ENCODE data around the gene NUP62. TPM values are rescaled to one million over a fixed set of nuclear protein-coding genes. Genes with fewer than 3 reads are reported as not detected.

The NUP62 gene
- total RNA-seq, 1 donor from 2014 or later: 18.1 TPM

DNA sequence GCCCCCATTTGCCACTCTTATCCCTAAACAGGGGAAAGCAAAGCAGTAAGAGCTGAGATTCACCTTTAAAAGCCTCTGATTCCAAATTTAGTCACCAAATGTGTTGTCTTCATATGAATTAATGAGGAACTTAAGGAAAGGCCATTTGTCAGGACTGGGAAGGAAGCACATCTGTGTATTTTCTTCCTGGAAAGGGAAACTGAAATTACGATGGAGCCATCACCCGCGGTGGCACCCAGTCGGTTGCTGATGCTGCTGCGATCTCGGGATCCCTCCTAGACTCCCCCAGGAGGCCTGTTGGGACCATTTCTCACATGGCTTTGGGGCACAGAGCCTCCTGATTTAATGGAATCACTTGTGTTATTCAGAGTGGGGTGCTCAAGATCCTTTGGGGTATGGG is 25.2 kb downstream of the NUP62 start:
- no peak for DNase-seq (ENCODE audit: low read depth in 2 of 2)

DNA sequence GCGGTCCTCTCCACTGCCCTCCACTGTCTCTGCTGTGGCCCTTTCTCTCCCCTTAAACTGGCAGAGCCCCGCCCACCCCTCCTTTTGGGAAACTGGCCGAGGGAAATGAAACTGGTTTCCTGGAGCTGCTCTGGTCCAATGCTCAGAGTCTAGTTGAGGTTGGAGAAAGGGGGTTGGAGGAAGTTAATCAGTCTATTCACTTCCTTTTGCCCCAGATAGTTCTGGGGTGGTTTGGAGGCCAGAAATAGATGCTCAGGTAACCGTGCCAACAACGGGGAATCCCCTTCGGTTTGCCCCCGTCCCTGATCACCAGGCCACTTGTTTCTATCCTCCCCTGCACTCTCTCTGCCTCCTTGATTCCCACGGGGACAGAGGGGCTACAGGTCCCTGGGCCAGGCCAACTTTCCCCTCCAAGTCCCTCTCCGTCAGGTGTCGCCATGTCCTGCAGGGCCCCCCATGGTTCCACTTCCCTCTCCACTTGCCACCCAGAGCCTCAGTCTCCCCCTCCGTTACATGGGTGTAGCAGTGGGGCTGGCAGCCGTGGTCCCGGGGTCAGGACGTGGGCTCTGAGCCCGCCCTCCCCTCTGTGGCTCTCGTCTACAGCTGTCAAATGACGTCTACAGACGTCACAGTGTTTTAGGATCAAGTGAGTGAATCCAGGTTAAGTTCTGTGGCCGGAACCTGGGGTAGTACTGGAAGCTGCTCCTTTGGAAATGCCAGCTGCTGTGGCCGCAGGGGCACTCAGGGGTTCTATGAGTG is 32.3 kb downstream of the NUP62 start, which contains the start of gene IL4I1:
TSS of gene IL4I1 (minus strand) at position 25 of the 759 bp plus-strand sequence. CDS start 727 bp downstream, outside the sequence.
- DNase-seq (ENCODE audit: low read depth in 2 of 2): peak; percentile 41 to 86

DNA sequence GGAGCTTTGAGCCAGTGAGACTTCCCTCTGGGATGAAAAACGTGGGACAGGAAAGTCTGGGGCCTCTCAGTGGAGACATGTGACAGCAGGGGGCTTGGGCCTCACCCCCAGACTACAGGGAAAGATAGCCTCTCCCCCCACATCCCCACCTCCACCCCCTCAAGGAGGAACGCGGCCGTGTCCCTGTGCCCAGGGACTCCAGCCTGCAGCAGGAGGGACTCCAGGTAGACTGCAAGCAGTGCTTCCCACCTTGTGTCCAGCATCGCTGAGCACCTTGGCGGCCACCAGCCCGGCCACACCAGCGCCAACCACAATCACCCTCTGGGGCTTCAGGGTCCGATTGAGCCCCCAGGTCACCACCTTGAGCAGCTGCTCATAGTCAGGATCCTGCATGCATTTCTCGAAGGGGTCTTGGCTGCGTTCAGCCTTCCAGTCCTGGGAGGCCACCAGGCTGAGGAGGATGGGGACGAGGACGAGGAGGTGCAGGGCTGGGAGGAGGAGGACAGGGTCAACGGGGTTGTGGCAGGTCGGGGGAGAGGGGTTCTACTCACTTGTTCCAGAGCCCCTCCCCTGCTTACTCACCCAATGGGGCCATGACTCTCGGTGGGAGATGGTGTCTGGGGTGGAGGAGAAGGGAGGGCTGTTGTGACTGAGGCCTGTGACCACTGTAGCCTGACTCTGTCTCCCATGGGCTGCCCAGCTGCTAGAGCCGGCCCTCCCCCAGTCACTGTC is 33.6 kb downstream of the NUP62 start:
- no peak for DNase-seq (ENCODE audit: low read depth in 2 of 2)

DNA sequence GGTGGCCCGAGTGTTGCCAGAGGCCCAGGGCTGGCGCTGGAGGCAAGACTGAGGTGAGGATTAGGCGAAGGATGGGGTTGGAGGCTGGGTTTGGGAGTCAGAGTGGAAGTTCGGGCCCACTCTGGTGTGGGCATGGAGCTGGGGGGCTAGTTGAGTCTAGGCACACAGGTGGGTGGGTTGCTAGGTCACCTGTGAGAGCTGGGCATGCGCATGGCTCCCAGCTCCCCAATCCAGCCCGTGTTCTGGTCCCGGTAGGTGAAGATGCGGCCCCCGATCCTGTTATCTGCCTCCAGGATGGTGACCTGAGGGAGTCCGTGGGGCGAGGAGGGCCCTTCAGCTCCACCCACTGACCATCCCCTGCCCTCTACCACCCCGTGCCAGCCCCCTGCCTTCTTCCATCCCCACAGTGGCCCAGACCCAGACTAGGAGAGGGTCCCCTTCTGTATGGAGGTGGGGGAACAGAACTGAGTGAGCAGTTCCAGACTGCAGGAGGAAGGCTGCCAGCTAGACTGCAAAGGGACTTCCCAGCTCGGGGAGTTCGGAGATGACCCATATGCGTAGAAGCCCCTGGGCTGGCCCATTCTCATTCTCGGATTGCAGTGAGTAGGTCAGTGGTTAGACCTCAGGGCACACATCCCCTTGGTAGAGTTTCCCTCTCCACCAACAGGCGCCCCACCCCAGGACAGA is 34.3 kb downstream of the NUP62 start:
- DNase-seq (ENCODE audit: low read depth in 2 of 2): no peak

DNA sequence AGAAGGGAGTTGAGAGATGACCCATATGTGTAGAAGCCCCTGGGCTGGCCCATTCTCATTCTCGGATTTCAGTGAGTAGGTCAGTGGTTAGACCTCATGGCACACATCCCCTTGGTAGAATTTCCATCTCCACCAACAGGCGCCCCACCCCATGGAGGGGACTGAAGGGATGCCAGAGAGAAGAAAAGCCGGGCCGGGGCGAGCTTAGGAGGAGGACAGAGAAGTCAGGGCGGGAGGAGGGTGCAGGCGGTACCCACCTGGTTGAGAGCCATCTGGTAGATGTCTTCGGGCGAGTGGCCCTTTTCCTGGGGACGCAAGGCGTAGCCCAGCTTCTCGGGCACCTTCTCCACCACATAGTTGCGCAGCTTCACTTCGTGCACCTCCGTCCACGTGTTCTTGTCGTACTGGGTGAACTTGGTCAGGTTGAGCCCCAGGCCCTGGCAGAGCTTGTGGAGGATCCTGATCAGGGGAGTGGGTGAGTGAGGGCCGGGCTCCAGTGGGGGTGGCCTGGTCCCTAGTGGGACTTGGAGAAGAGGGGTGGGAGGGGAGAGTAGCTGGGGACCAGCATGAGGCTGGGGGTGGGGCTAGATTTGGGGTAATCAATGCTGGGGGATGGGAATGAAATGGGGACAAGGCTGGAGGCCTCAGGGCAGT is 35.2 kb downstream of the NUP62 start:
- DNase-seq (ENCODE audit: low read depth in 2 of 2): no peak

DNA sequence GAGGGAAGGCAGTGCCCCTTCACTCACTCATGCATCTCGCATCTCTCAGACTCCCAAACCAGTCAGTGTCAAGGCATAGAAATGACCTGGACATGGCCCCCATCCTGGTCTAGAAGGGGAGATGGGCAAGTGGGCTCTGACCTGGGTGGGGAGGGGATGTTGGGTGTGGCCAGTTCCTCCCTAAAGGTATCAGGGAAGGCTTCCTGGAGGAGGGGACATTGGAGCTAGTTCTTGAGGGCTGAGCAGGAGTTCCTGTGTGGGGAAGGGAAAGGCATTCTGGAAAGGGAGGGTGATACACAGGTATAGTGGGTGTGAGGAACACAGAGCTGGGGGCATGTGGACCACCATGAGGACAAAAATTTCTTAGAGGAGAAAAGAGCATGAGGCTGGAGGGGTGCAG is 36.6 kb downstream of the NUP62 start:
- no peak for DNase-seq (ENCODE audit: low read depth in 2 of 2)

DNA sequence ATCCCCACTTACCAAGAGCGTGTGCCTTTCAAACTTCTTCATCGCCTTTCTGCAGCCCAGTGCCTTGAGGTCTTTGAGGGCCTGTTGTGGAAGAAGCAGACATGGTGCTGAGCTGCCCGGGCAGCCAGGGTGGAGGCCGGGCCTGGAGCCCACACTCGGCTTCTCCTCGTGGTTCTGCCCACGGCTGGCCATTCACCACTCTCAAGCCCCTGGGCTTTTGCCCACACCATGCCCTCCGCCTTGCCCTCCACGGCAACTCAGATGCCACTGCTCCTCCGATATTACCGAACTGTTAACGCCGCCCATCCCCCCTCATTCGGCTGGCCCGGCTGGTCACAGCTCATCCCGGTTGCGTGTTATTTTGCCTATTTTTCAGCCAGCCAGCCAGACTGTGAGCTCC is 37.9 kb downstream of the NUP62 start:
- DNase-seq (ENCODE audit: low read depth in 2 of 2): no peak

DNA sequence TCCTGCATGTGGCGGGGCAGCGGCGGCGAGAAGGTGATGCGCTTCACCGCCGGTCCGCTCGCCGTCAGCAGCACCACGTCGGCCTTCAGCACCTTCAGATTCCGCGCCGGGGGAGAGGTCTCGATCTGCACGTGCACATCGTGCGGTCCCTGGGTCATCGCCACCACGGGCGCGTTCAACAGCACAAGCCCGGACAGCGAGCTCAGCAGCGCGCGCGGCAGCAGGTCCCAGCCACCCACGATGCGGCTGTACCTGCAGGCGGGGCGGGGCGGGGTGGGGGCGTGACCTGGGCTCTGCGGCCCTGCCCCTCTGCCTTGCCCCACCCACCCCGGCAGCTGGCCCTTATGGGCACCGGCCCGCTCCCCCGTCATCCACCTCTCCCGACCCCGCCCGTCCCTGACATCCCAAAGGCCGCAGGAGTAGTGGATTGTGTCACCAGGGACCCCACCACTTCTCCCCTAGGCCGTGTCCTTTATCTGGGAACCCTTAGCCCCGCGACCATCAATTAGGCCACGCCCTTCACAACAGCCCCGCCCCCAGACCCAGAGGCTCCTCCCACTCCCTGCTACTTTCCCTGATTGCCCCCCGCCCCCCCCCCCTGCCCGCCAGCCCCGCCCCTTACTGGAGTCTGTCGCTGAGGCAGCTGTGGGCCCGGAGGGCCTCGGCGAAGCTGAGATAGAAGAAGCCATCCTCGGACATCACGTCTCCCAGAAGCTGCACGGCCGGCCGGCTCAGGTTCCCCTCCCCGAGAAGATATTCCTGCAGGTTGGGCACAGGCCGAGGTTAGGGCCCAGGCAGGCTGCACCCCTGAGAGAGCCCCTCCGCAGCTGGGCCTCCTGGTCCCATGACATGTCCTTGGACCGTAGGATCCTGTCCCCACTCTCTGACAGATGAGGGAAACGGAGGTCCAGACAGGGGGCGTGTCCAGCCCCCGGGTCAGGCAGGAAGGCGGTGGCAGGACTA is 38.7 kb downstream of the NUP62 start:
- DNase-seq (ENCODE audit: low read depth in 2 of 2): no peak

DNA sequence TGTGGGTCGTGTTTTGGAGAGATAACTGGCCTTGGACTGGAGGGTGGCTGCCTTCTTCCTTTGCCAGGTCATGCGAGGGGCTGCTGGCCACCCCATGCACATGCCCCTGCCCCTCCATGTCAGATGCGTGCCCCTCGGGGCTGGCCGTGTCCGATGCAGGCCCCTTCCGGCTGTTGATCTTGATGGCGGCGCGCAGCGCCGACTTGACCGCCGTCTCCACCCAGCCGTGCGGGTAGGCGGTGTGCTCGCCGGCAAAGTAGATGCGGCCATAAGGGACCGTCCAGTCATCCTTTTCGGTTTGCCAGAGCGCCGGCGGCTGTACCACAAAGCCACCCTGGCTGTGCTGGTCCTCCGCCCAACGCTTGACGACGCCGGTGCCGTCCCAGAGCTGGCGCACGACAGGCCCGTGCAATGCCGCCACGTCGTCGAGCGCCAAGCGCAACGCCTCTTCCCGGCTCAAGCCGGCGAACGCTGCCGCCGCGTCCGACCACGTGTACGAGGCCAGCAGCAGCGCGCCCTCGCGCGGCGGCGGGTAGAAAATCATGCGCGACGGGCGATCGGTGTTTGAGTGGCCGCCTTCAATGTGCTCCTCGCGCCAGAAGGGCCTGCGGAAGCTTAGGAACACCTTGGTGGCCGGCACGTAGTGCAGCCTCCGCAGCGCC is 39.5 kb downstream of the NUP62 start:
- DNase-seq (ENCODE audit: low read depth in 2 of 2): peak; percentile 79 to 90

DNA sequence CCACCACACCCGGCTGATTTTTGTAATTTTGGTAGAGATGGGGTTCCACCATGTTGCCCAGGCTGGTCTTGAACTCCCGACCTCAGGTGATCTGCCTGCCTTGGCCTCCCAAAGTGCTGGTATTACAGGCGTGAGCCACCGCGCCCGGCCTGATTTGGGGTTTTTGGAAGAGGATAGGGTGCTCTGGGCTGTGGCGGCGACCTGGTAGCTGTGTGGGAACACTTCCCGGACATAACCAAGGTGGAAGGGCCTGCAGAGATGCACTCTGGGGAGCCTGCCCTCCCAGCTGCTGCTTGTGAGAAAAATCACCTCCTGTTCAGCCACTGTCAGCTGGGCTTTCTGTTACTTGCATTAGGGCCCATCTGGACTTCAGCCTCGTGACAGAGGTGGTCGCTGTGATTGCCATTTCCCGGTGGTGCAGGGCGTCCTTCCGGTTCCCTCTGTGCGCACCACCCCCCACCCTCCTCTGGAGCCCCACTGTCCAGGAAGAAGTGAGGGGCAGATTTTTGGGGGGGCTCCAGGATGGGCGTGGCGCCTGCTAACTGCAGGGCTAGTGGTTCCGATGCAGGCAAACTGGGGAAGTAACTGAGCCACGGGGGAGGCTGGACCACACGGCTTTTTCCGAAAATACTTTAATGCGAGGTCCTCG is 40.1 kb downstream of the NUP62 start:
- DNase-seq (ENCODE audit: low read depth in 2 of 2): no peak

DNA sequence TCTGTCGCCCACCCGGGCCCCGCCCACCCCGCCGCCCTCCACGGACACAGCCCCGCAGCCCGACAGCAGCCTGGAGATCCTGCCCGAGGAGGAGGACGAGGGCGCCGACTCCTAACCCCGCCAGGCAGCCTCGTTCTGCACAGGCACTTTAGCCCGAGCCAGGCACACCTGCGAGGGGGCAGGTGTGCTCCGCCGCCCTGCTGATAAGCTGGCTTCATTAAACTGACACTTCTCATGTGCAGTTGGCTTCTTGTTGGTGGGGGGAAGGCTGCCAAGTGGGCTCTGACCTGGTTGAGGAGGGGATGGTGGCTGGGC is 40.8 kb downstream of the NUP62 start:
- no peak for DNase-seq (ENCODE audit: low read depth in 2 of 2)

DNA sequence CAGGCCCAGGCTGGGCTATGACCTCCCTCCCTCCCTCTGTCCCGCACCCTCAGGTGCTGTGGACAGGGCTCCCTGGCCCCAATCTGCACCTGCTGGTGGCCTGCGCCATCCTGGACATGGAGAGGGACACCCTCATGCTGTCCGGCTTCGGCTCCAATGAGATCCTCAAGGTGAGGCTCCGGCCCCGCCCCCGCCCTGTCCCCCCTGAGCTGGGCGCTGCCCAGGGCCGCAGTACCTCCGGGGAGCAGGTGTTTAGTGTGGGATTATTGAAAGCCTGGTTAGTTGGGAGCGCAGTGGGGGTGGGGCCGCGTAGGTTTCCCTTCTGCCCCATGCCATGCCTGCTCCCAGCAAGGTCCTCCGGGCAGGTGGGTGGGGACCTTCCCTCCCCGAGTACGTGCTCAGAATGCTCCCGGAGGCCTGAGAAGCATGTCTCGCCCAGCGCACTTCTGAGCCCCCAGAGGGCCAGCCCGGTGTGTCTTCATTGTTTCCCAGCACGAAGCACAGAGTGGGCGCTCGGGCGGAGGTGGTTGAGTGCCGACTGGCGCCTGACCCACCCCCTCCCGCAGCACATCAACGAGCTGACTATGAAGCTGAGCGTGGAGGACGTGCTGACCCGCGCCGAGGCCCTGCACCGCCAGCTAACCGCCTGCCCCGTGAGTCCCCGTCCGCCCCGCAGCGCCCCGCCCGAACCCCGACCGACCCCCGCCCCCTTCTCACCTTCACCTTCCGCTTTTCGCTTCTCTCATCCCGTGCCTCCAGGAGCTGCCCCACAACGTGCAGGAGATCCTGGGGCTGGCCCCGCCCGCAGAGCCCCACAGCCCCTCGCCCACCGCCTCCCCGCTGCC is 41.4 kb downstream of the NUP62 start:
- DNase-seq (ENCODE audit: low read depth in 2 of 2): no peak

DNA sequence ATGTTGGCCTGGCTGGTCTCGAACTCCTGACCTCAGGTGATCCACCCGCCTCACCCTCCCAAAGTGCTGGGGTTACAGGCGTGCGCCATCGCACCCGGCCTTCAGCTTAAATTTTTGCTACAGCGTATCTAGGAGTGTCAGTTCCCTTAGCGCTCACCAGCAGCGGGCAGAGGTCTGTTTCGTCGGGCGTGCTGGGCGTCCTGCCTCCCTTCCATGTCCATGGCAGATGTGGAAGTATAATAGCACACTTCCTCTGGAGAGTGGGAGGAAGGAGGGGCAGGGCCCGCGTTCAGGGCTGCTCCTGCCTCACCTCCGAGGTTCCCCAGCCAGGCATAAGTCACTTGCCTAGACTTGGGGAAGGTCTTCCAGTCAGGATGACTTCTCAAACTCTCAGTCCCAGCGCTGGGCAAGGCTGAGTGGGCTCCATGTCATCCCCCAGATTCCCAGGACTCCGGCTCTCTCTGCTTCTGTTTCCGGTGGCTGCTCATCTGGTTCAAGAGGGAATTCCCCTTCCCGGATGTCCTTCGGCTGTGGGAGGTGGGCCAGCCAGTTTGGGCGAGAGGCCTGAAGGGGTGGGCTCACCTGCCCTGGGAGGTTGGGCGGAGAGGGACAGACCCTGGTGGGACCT is 42.2 kb downstream of the NUP62 start:
- DNase-seq (ENCODE audit: low read depth in 2 of 2): no peak

DNA sequence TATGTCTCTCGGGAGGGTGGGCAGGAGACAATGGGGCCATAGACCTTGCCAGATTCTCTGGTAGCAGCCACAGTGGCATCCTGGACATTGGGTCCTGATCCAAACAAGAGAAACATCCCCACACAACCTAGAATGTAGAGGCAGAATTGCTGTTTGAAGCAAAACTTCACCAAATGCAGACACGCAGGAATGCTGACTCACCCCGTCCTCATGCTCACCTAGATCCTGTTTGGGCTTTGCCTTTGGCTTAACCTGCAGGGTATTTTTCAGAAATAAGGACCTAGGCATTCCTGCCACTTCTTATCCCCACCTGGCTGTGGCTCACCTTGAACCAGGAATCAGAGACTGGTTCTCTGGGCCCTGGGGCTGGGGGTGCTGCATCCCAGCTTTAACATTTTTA is 44.5 kb downstream of the NUP62 start:
- DNase-seq (ENCODE audit: low read depth in 2 of 2): no peak

DNA sequence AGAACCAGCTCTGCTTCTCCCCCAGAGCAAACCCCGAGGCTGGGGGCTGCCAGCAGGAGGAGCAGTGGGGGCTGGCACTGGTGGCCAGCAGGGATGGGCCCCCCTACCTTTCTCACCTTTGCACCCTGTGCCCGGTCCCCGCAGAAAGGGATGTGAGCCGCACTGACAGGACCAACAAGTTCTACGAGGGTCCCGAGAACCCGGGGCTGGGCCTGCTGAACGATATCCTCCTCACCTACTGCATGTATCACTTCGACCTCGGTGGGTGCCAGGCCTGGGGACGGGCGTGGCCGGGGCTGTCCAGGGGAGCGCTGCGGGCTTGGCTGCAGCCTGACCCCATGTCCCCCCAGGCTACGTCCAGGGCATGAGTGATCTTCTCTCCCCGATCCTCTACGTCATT is 45.2 kb downstream of the NUP62 start:
- DNase-seq (ENCODE audit: low read depth in 2 of 2): no peak

DNA sequence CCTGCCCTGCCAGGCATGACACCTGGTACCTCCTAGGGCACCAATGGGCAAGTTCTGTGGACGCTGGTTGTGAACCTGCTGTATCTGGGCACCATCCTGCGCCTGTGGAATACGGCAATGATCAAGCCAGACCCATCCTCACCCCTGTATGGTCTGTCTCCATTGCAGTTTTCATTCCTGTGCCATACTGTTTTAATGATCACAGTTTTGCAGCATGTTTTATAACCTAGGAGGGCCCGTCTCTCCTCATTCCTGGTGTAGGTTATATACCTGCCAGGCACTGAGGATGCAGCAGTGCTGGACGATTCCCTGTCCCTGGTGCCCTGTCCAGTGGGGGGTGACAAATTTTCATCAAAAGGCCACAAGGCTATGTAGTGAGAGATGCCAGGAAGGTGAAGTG is 46.2 kb downstream of the NUP62 start:
- DNase-seq (ENCODE audit: low read depth in 2 of 2): no peak

DNA sequence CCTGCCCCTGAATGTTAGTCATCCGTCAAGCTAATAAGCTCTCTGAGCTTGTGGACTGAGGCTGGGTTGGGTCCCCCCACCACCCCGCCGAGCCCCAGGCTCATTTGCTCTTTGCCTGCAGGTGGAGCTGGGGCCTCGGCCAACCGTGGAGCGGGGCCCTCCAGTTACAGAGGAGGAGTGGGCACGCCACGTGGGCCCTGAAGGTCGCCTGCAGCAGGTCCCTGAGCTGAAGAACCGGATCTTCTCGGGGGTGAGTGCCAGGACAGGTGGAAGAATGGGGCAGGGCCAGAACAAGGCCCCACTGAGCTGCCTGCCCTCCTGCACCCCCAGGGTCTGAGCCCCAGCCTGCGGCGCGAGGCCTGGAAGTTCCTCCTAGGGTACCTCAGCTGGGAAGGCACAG is 46.7 kb downstream of the NUP62 start:
- DNase-seq (ENCODE audit: low read depth in 2 of 2): no peak

DNA sequence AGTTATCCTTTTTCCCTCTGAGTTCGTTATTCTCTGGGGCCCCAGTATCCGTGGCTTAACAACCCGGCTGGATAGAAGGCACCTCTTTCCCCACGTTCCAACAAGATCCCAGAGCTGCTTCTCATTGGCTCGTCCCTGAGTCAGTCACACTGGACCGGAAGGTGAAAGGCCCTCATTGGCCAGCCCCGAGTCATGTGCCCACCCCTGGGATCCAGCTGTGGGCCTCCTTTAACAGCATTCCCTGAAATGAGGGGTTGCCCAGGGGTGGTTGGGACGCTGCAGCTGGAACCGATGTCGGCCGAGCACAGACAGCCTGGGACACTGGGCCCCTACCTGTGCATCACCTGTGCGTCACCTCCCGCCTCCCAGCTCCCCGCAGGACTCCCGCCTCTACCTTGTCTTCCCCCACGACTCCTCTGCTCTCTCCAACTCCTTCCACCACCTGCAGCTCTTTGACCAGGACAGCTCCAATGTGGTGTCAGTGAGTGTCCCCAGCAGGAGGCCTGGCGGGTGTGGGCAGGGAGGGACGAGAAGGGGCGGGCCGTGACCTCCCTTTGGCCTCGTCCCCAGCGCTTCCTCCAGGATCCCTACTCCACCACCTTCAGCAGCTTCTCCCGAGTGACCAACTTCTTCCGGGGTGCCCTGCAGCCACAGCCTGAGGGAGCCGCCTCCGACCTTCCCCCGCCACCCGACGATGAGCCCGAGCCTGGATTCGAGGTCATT is 47.5 kb downstream of the NUP62 start:
- peak in 1 of 2 donors; percentile 36 for DNase-seq (ENCODE audit: low read depth in 2 of 2)

Data from lung microvascular endothelial cell (primary cell).